GM21381 (cell line): ENCODE results near the gene TBC1D19.

Experiments
- ATAC-seq: cut with Tn5 transposase; IDR thresholded peaks from one replicate; pipeline ENCODE4 v1.9.1; 2021; ENCODE audit warnings: mild to moderate bottlenecking, moderate library complexity; ENCODE audit not compliant: unreplicated experiment

TBC1D19 gene

GRCh38 chr4:26729027-26729426 lies 145.1 kb downstream of the TBC1D19 start:
- no peak for ATAC-seq

- no peak for ATAC-seq
These were observed 145.7 kb downstream of the TBC1D19 start for GRCh38 chr4:26729547-26729946.

- peak; percentile 91 for ATAC-seq
These were observed 147.6 kb downstream of the TBC1D19 start for GRCh38 chr4:26731351-26732035.

- no peak for ATAC-seq
These were observed 148.5 kb downstream of the TBC1D19 start for GRCh38 chr4:26732356-26732755.

GRCh38 chr4:26736621-26737020 lies 152.7 kb downstream of the TBC1D19 start:
- no peak for ATAC-seq

GRCh38 chr4:26737385-26737784 lies 153.5 kb downstream of the TBC1D19 start:
- ATAC-seq, result no peak

GRCh38 chr4:26741491-26741871 lies 157.6 kb downstream of the TBC1D19 start:
- ATAC-seq, result no peak

- peak; percentile 100 for ATAC-seq
These were observed 162.9 kb downstream of the TBC1D19 start for GRCh38 chr4:26746802-26747213.

- ATAC-seq, result no peak
These were observed 164.9 kb downstream of the TBC1D19 start for GRCh38 chr4:26748811-26749210.

- no peak for ATAC-seq
These were observed 166.0 kb downstream of the TBC1D19 start for GRCh38 chr4:26749867-26750266.

GRCh38 chr4:26751004-26751403 lies 167.1 kb downstream of the TBC1D19 start:
- no peak for ATAC-seq

GRCh38 chr4:26751838-26752237 lies 168.0 kb downstream of the TBC1D19 start:
- ATAC-seq, result peak; percentile 83

GRCh38 chr4:26753187-26753586 lies 169.3 kb downstream of the TBC1D19 start:
- no peak for ATAC-seq

- no peak for ATAC-seq
These were observed 169.7 kb downstream of the TBC1D19 start for GRCh38 chr4:26753617-26754016.

GRCh38 chr4:26757751-26758150 lies 173.9 kb downstream of the TBC1D19 start:
- ATAC-seq, result no peak

- ATAC-seq, result no peak
These were observed 175.0 kb downstream of the TBC1D19 start for GRCh38 chr4:26758899-26759298.

GRCh38 chr4:26762650-26763049 lies 178.8 kb downstream of the TBC1D19 start:
- no peak for ATAC-seq

GRCh38 chr4:26763063-26763462 lies 179.2 kb downstream of the TBC1D19 start:
- no peak for ATAC-seq

- ATAC-seq, result no peak
These were observed 179.8 kb downstream of the TBC1D19 start for GRCh38 chr4:26763648-26764047.

- no peak for ATAC-seq
These were observed 180.3 kb downstream of the TBC1D19 start for GRCh38 chr4:26764231-26764630.

- ATAC-seq, result no peak
These were observed 181.6 kb downstream of the TBC1D19 start for GRCh38 chr4:26765515-26765914.

- ATAC-seq, result no peak
These were observed 182.3 kb downstream of the TBC1D19 start for GRCh38 chr4:26766141-26766540.
